LHCN-M2 (cell line): ENCODE data around the gene RHO. TPM values are rescaled to one million over a fixed set of nuclear protein-coding genes. Genes with fewer than 3 reads are reported as not detected.
"Not testable (repeated sequence)": the region's sequence is repeated elsewhere in the genome, so short reads cannot be mapped to it uniquely, and the experiment has no call there.

Experiments used
- DNase-seq: peaks from one replicate; pipeline ENCODE4 v3.0.0-alpha.2; 2012; ENCODE audit warnings: low read depth
- polyA plus RNA-seq: library from polyadenylated mRNA; unstranded; fragments of >200 nt; gene quantifications from one replicate; pipeline ENCODE4 v1.2.1, GENCODE V29; 2012; ENCODE audit warnings: missing spikeins
- total RNA-seq: library from RNA; depleted of rRNA; stranded (reverse); fragments of >200 nt; gene quantifications from 2 replicates; pipeline ENCODE4 v1.2.3, GENCODE V29; 2014; rRNA removed

The RHO gene
- not detected in 2 replicates for total RNA-seq
- polyA plus RNA-seq: not detected

DNA sequence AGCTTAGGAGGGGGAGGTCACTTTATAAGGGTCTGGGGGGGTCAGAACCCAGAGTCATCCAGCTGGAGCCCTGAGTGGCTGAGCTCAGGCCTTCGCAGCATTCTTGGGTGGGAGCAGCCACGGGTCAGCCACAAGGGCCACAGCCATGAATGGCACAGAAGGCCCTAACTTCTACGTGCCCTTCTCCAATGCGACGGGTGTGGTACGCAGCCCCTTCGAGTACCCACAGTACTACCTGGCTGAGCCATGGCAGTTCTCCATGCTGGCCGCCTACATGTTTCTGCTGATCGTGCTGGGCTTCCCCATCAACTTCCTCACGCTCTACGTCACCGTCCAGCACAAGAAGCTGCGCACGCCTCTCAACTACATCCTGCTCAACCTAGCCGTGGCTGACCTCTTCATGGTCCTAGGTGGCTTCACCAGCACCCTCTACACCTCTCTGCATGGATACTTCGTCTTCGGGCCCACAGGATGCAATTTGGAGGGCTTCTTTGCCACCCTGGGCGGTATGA lies at the start of gene RHO:
TSS of gene RHO (plus strand) at position 51 of the 512 bp plus-strand sequence. CDS start at position 146, 95 bp downstream.
- DNase-seq: no peak

DNA sequence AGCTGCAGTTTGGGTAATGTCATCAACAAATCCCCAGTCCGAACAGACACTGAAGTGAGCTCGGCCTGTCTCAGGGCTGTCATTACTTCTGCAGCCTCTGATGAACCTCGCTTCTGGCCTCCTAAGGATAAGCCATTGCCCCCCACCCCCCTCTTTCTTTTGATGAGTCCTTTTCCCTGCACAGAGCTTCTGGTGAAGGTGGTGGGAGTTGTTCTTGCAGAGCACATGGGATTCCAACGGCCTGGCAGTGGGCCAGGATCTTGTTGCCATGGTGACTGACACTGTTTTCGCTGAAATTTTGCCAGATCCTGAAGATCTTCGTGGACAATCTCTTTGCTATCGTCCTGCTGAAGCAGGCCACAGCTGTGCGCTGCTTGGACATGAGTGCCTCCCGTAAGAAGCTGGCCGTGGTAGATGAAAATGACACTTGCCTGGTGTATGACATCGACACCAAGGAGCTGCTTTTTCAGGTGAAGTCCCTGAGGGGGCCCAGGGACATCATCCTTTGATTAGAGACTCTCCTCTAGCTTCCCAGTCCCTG lies 47.1 kb upstream of the RHO start:
- DNase-seq: not testable (repeated sequence)

DNA sequence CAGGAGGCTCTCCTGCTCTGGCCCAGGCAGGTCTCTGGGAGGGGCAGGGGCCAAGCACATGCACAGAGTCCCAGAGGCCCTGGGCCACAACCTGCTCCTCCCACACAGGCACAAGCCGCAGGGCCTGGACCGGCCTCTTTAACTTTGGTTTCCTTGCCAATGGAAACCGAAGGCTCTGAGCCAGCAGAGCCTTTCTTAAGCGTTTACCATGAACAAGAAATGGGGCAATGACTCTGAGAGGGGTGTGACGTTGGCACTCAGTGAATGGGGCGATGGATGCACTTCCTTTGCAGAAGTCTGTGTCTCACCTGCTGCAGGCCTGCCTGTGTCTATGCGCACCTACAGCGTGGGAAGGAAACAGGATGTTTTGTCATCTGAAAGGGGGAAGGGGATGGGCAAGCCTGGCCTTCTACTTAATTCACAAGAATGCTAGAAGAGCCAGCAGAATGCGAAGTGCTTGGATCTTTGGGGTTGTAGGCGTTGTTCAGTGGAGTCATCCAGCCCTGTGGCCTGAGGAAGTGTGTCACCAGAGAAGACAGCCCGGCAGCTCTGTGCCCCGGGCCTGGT lies 46.6 kb upstream of the RHO start:
- DNase-seq: no peak

DNA sequence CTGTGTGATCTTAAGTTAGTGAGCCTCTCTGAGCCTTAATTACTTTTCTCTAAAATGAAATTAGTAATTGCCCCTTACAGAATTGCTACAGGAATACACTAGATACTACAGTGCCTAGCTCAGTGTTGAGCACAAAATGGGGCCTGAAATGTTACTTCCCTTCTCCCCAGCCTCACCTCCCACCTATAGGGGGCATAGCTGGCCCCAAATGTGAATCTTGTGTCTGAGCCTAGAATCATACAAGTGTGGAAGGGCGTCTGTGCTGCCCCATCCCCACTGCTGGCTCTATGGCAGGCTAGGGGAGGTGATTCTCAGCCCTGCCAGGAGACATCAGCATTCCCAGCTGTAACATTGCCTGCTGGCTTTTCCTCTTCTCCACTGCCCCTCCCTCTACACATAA lies 45.7 kb upstream of the RHO start:
- DNase-seq: no peak

DNA sequence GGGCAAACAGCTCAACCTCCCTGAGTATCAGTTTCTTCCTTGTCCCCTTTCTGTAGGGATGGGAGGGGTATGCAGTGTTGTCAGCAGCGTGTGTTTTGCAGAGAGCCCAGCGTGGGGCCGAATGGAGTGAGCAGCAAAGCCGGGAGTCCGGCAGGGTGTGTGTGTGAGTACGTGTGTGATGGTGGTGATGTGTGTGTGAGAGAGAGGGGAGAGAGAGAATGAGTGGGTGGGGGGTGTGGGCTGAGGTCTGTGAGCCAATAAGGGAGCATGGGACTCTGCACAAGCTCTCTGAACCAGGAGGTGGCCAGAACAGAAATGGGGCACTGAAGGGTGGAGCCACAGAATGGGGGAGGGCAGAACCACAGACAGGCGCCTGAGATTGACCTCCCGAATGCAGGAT lies 44.6 kb upstream of the RHO start:
- no peak for DNase-seq

DNA sequence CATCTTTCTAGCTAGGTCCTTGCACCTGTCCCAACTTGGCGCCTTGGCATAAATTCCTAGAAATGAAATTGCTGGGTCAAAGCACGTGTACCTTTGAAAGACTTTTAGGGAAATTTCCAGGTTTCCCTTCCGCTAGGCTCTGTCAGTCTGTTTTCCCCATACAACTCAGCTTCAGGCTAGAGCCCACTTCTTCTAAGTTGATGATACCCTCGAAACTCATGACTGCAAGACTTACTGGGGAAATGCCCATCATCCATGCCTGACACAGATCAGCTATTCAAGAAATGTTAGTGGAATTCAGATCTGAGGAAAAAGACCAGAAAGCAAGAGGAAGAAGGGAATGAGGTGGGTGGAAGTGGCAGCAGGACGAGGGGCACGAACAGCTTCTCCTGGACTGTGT lies 43.3 kb upstream of the RHO start:
- not testable (repeated sequence) for DNase-seq

DNA sequence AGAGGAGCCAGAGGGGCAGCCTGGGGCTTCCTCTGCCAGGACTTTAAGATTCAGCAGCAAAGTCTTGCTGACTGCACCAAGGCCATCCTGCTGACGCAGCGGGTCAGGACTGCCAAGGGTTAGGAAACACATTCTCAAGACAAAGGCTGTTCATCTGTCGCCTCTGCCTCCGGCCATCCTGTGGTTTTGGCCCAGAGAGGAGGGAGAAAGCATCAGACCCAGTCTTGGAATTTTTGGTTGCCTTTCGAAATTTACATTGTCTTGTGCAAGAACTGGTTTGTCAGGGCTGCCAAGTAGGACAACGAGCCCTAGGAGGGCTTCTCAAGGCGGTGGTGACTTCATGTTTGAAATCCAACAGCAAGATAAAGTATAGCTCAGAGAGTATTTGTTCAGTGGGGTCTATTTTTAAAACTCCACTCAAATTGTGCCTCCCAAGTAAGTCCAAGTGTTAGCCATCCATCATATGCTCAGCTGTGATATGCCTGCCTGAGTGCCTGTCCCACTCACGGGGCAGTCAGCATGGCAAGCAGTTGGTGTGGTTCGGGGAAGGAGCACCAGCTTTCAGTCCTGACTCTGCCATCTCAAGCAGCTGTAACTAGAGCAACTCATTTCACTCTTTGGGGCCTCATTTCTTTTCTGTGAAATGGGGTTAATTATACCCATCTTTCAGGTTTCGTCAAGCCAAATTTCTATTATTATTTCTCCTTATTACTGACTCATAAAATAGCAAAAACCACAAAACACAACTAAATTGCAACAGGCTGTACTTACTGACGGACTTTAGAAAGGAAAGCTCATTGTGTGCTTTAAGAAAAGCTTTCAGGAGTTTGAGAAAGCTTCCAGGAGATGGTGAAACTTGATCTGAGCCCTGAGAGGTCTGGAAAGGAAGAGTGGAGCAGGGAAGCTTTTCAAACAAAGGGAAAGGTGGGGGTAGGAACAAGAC lies 42.4 kb upstream of the RHO start:
- peak; percentile 94 for DNase-seq

DNA sequence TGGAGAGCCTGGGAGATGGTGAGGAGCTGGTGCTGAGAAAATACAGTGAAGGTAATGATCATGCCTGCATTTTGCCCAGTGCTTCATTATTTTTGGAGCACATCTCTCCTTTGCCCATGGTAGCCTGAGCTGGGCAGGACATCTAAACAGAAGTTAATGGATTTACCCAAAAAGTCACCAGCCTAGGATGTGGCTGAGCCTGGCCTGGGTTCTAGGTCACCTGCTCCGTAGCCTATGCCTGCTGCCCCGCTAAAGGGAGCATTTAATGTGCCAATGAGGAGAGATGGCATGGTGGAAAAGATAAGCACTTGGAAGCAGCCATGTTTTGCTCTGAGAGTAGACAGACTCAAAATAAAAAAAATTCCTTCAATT lies 41.8 kb upstream of the RHO start:
- DNase-seq: no peak

DNA sequence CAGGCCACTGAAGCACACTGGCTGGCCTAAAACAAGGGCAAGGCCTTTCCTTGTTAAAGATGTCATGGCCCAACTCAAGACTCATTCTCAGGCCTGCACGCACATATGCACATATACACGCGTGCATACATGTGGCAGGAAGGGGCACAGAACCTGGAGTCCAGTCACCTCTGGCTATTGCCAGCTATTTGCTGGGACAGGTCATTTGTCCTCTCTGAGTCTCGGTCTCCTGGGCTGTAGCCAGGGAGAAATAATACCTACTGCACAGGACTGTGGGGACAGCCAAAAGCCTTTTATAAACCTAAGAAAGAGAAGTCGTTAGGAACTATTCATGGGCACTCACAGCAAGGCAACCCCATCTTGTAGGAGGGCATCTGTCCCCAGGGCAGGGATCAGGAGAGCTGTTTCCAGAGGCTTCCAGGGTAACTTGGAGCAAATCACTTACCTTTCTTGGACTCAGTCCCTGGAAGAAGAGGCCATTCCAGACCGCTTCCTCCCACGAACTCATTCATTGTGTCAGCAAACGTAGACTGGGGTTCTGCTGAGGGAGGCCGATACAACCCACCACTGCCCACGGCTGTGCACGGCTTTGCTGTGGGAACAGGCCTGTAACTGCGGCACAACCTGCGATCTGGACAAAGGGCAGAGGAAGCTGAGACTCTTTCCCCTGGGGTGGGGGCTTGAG lies 41.1 kb upstream of the RHO start:
- DNase-seq: no peak

DNA sequence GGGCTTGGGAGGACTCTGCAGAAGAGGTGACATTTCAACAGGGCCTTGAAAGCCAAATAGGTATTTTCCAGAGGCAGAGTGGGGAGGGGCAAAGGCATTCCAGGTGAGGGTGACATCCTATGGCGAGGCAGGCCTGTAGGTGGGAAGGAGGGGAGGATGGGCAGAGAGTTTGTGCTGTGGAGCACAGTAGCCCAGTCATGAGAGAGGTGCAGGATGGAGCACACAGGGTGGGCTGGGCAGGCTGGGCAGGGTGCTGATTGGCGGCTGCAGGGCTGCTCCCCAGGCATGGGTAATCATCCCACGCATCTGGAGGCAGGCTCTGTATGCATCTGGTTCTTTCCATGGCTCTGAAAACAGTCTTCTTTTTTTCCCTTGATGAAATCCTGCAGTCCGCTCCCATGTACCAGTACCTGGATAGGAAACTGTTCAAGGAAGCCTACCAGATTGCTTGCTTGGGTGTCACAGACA lies 40.5 kb upstream of the RHO start:
- DNase-seq: not testable (repeated sequence)

DNA sequence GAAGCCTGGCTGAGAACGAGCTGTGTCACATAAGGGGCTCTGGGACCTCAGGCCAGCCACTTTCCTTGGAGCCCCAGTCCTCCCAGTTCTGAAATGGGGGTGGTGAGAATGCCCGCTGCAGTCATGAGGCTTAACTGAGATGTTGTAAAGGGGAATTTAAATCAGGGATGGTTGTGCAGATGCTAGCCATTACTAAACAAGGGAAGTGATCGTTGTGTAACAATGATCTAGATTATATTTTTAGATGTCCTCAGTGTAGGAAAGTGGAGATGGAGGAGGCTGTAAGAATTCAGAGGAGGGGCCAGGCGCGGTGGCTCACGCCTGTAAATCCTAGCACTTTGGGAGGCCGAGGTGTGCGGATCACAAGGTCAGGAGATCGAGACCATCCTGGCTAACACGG lies 39.2 kb upstream of the RHO start:
- DNase-seq: not testable (repeated sequence)

DNA sequence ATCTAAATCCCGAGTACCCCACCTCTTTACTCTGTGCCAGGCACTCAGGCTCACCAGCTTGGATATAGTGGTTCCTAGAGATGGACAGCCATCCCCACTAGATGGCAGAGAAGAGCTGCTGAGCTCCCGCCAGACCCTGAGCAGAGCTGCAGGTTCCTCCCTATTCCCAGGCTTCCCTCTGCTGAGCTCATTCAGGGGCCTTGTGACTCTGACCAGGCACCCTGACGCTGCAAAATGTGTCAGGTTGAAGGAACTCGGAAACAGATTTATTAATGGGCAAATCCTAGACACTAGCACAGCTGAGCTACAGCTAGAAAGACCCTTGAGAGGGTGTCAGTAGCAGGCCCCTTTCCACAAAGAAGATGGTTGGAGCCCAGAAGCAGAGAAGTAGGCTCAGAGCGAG lies 38.2 kb upstream of the RHO start:
- DNase-seq: peak; percentile 88

DNA sequence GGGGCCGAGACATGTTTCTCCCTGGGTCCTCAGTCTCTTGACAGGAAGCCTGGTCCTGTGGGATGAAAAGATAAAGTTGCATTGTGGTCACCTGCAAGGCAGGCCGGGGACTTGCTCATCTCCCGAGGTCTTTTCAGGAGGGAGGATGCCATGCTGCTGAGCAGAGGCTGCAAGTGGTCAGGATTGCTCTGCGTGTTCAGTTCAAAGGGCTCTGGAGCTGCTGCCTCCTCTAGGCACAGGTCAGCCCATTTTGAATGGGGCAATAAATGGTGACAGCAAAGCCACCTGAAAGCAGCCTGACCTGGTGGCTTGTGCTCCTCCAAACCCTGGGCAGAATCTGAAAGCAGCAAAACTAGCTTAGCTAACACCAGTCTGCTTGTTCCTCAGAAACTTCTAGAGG lies 37.4 kb upstream of the RHO start:
- not testable (repeated sequence) for DNase-seq

DNA sequence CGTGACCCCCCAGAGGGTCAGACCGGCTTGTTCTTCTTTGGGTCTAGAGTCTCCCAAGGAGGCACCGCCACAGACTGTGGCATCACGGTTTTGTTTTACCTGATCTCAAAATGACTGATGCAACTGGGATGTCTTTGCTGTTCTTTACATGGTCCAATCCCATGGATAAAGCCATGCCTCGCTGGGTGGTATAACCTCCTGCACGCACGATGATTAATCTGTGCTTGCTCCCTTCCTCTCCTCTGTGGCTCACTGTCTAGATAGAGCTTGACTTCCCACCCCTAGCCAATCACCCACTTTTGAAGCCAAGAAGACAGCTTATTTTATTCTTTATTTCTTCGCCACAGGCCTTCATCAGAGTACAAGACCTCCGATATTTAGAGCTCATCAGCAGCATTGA lies 36.6 kb upstream of the RHO start:
- no peak for DNase-seq

DNA sequence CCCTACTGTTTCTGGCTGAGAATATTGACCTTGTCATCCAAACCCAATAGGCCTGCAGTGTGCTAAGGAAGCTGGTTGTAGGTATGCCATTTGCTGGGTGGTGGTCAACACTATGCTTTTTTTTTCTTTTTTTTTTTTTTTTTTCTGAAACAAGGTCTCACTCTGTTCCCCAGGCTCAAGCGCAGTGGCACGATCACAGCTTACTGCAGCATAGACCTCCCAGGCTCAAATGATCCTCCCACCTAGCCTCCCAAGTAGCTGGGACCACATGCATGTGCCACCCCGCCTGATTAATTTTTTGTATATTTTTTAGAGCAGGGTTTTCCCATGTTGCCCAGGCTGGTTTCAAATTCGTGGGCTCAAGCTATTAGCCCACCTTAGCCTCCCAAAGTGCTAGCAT lies 35.7 kb upstream of the RHO start:
- DNase-seq: no peak

DNA sequence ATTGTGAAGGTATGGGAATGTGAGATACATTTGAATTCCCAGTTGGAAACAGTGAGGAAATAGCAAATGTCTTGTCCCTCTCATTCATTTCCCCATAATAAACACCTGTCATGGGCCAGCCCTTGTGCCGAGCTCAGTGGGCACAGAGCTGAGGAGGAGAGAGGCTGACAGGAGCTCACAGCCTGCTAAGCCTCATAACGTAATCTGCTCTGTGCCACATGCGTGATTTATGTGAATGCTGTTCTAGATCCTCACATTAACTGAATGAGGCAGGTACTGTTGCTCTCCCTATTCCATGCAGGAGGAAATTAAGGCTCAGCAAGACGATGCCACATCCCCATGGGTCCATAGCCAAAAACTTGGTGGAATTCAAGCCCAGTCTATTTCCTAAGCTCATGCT lies 35.2 kb upstream of the RHO start:
- DNase-seq: no peak

DNA sequence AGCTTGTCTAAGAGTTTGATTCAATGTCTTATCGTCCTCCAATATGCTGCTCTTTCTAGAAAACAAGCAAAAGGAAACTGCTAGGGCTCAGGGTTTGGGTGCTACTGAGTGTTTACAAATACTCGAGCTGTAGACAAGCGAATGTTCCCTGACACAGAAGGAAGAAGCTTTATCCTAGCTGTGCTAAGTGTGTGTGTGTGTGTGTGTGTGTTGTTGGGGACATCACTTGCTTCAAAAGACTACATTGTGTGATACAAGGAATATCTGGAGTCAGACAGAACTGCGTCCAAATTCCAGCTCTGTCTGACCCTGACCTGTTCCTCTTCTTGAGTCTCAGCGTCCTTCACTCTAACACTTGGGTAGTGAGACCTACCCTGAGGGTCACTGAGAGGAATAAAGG lies 33.9 kb upstream of the RHO start:
- not testable (repeated sequence) for DNase-seq

DNA sequence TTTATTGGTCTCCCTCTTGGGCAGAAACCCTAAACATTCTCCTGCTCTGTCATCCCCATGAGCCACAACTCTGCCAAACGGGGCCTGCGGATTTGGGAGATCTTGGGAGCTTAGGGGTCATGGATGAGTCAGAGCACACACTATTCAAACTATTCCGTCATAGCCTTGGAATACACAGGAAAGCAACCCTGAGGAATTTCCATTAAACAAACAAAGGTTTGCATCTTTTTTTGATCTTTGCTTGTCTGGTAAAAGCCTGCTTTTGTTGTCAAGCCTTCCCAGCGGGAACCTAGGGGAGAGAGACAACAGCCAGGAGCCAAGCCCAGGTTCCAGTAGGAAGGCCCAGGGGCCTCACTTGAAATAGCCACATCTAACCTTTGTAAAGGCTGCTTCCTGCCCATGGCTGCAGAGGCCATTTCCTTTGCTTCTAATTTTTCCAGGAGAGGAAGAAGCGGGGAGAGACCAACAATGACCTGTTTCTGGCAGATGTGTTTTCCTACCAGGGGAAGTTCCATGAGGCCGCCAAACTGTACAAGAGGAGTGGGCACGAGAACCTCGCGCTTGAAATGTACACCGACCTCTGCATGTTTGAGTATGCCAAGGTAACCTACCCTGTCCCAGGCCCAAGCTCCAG lies 33.3 kb upstream of the RHO start:
- peak; percentile 74 for DNase-seq

DNA sequence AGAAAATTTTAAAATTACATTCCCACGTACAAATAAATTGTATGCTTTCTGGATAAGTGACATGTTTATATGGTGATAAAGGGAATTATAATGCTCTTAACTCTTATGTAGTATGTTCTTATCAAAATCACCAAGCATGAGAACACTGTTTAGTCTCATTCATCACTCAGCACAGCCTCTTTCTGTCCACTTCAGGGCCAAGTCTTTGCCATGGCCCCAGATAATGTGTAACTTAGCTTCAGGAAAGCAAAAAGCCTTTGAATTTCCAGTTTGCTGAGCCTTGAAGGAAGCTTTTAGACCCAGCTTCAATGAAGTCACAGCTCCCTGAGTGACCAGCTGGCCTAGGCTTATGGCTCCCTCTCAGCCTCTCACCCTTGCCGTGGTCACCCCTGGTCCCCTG lies 30.6 kb upstream of the RHO start:
- not testable (repeated sequence) for DNase-seq

DNA sequence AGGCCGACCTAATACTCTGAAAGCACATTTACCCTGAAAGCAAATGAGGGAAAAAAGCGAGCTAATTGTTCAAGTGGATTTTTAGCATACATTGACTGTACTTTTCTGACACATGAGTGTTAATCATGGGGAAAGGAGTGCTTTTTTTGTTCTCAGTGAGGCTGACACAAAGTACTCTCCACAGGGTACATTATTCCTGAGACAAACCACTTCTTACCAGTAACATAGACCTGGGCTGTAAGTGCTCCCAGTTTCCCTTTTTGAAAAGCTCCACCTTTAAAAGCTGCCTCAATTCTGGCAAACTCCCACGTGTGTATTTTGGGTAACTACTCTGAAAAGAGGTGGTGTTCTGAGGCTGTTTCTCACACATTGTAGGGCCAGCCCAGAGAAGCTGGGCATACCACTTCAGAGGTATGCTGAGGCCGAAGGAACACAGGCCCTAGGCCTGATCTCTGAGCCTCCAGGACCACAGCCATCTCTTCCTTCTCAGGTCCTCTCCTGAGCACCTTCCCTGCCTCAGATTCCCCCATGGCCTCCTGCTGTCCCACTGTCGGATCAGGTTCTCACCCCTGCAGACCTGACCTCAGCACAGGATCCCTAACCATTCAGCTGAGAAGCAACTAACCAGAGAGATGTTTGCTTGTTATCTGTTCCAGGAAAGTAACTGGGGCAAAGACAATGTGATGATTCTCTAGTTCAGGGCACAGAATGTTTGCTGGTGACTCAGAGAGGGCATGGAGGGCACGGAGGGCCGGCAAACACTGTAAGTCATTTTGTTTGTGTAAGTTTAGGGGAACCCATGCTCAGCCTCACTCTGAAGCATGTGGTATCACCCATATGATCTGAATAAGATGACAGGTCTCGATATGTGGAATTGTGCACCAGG lies 29.6 kb upstream of the RHO start:
- not testable (repeated sequence) for DNase-seq
